HFFc6 (cell line): ENCODE measurements around the gene SRP9. TPM values are rescaled to one million over a fixed set of nuclear protein-coding genes. Genes with fewer than 3 reads are reported as not detected.

Experiments used
- DNase-seq: peaks from one replicate; pipeline ENCODE4 v3.0.0-alpha.2; 2018
- H3K27ac Mint-ChIP-seq: 2 replicates; pipeline ENCODE4 v1.8.0; 2020; ENCODE audit warnings: mild to moderate bottlenecking, mixed read lengths
- H3K27me3 Mint-ChIP-seq: 2 replicates; pipeline ENCODE4 v1.8.0; 2021; ENCODE audit warnings: mild to moderate bottlenecking, moderate library complexity, mixed read lengths; ENCODE audit not compliant: insufficient read depth
- H3K36me3 Mint-ChIP-seq: 2 replicates; pipeline ENCODE4 v1.8.0; 2021; ENCODE audit warnings: low read depth, mixed read lengths
- H3K4me1 Mint-ChIP-seq: 2 replicates; pipeline ENCODE4 v1.8.0; 2020; ENCODE audit warnings: low read depth, mixed read lengths
- H3K4me3 Mint-ChIP-seq: 2 replicates; pipeline ENCODE4 v1.8.0; 2020; ENCODE audit warnings: mild to moderate bottlenecking, moderate library complexity, mixed read lengths
- H3K9me3 Mint-ChIP-seq: 2 replicates; pipeline ENCODE4 v1.8.0; 2020; ENCODE audit warnings: mild to moderate bottlenecking, mixed read lengths
- long read RNA-seq: library from polyadenylated mRNA; unstranded; transcript quantifications from one replicate; pipeline ENCODE4 v2.0.0, GENCODE V29; 2019
- total RNA-seq, 6 experiments: library from RNA; stranded (reverse); fragmentation: NEBNext Ultra II Directional; extraction: Animal tissue kit (Norgen Biotek cat#: 25700); gene quantifications; 2 replicates in 1 of 6; 3 replicates in 5 of 6; pipeline ENCODE4 v1.2.3, GENCODE V29; 2021
- TF ChIP-seq, protein P1 (sequence below): fragments of 200-600 bp; sonication (generic); IDR thresholded peaks from 2 replicates; pipeline ENCODE4 v1.5.0; 2021; ENCODE audit warnings: antibody characterized with exemption, mild to moderate bottlenecking

SRP9 gene, protein sequence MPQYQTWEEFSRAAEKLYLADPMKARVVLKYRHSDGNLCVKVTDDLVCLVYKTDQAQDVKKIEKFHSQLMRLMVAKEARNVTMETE
- total RNA-seq = 100 to 1,000 TPM; 219 to 277 (median 246) TPM
- long read RNA-seq, transcript SRP9-201 (3 exons, 1,480 nt) = major isoform, 306 of 400 reads
- long read RNA-seq, transcript SRP9-203 (4 exons, 1,596 nt) = minor isoform, 59 of 400 reads
- long read RNA-seq, partial matches to known transcripts = 13 of 400 reads
- long read RNA-seq, other reads (novel, unspliced or antisense) = 22 of 400 reads

DNA sequence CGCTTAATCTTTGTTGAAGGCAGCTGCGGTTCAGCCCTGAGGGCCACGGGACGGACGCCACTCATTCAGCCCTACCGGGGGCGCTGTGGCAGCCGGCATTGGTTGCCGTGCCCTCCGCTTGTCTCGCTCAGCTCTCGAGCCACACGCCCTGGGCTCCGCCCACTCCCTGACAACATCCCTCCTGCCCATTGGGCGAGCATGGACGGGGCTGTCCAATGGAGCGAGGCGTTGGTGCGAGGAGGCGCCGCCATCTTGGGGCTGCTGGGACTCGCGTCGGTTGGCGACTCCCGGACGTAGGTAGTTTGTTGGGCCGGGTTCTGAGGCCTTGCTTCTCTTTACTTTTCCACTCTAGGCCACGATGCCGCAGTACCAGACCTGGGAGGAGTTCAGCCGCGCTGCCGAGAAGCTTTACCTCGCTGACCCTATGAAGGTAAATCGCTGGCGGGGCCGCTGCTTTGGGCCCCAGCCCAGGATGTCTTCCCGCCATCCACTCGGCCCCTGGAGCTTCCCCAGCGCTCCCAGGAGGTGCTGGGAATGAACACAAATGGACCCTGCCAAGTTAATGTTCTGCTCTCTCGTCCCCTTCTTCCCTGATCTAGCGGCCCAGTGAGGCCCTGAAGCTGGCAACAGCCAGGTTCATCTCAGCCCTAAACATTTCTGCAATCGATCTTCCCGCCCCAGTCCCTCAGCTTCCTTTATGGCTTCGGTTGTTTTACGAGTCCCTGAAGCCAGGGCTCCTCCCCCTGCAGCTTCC is at the start of gene SRP9:
SRP9 (plus strand) TSS at position 244 of the 754 bp plus-strand sequence; CDS start at position 359, 115 bp downstream.
- no peaks in the 10 kb centered on the region for H3K27me3 Mint-ChIP-seq
- H3K4me1 Mint-ChIP-seq = peaks cover 59% of the 10 kb centered on the region
- no peaks in the 10 kb centered on the region for H3K9me3 Mint-ChIP-seq
- H3K4me3 Mint-ChIP-seq = no peak within 1 kb of the TSS
- 0 out of 2 replicates have a peak, but pooled peaks cover 3% of the 10 kb centered on the region for H3K36me3 Mint-ChIP-seq
- TF ChIP-seq, protein P1, sequence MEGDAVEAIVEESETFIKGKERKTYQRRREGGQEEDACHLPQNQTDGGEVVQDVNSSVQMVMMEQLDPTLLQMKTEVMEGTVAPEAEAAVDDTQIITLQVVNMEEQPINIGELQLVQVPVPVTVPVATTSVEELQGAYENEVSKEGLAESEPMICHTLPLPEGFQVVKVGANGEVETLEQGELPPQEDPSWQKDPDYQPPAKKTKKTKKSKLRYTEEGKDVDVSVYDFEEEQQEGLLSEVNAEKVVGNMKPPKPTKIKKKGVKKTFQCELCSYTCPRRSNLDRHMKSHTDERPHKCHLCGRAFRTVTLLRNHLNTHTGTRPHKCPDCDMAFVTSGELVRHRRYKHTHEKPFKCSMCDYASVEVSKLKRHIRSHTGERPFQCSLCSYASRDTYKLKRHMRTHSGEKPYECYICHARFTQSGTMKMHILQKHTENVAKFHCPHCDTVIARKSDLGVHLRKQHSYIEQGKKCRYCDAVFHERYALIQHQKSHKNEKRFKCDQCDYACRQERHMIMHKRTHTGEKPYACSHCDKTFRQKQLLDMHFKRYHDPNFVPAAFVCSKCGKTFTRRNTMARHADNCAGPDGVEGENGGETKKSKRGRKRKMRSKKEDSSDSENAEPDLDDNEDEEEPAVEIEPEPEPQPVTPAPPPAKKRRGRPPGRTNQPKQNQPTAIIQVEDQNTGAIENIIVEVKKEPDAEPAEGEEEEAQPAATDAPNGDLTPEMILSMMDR = peak; percentile 90
- no peak within 1 kb of the TSS for H3K27ac Mint-ChIP-seq
- peak; percentile 98 for DNase-seq

DNA sequence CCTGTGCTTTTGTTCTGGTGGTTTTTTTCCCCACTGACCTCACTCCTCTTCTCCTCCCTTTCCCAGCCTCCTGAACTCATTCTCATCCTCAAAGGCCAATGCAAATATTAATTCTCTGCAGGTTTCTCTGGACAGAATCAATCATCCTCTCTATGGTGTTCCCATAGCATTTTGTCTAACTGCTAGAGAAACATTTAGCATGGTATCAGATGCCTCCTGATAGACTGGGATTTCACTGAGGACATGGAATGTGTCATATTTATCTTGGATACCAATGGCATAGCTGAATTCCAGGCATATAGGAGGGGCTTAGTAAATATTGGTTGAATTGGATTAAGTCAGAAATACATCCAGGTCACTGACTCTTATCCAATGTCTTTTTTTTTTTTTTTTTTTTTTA is 46.1 kb upstream of the SRP9 start:
- no peak overlapping the region for H3K4me3 Mint-ChIP-seq
- H3K36me3 Mint-ChIP-seq = no peaks in the 10 kb centered on the region
- H3K27ac Mint-ChIP-seq = no peak overlapping the region
- peaks cover 3% of the 10 kb centered on the region for H3K27me3 Mint-ChIP-seq
- peaks cover 15% of the 10 kb centered on the region for H3K4me1 Mint-ChIP-seq
- no peaks in the 10 kb centered on the region for H3K9me3 Mint-ChIP-seq
- no peak for DNase-seq
- TF ChIP-seq, protein P1 = no peak

DNA sequence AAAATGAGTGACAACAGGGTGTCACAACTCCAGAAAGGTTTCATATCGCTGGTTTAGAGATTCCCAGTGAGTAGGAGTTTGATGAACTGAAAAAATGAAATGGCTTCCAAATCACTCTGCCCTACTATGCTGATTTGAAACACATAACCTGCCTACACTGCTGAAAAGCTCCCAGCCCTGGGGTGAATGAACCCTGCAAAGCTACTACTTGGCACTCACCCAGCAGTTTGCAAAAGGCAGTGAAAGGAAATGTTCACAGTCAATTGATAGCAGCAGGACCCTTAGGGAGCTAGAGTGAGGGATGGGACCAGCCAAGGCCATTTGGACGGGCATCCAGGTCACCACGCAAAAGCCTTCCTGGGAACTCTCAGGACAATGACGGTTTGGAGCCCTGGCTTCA is 44.4 kb upstream of the SRP9 start:
- no peaks in the 10 kb centered on the region for H3K36me3 Mint-ChIP-seq
- no peak overlapping the region for H3K27ac Mint-ChIP-seq
- H3K9me3 Mint-ChIP-seq = no peaks in the 10 kb centered on the region
- H3K4me3 Mint-ChIP-seq = no peak overlapping the region
- peaks cover 3% of the 10 kb centered on the region for H3K27me3 Mint-ChIP-seq
- TF ChIP-seq, protein P1 = no peak
- peaks cover 28% of the 10 kb centered on the region for H3K4me1 Mint-ChIP-seq
- no peak for DNase-seq

DNA sequence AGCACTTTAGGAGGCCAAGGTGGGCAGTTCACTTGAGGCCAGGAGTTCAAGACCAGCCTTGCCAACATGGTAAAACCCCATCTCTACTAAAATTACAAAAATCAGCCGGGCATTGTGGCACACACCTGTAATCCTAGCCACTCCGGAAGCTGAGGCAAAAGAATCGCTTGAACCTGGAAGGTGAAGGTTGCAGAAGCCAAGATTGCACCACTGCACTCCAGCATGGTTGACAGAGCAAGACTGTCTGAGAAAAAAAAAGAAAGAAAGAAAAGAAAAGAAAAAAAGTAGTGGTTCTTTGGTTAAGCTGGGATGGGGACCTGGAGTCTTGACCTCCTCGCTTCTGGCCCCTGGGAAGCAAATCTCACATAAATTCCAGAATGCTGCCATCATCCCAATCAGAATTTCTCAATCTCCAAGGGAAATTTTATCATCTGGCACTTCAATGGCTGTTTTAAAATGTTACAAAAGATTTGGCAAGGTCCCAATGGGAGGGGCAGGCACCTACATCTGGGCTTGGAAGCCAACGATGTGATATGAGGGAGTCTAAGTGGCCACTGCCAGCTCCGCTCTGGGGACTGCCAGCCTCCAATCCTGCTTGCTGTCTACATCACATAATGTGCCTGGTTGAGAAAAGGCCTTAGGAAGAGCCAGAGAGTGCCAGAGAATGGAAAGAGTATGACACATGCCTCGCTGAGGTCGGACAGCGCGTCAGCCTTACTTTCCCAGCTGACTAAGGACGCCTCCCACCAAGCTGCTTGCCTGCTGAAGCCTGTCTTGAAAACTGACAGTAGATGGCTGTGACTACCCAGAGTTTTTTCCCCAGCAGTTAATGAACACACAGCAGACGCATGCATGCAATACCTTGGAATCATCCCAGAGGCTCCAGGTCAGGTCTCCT is 42.1 kb upstream of the SRP9 start:
- no peaks in the 10 kb centered on the region; the same call in 1 of the 2 replicates for H3K27me3 Mint-ChIP-seq
- DNase-seq = peak; percentile 94
- H3K9me3 Mint-ChIP-seq = no peaks in the 10 kb centered on the region
- peak overlapping the region; percentile 96 for H3K27ac Mint-ChIP-seq
- H3K4me3 Mint-ChIP-seq = peak overlapping the region; percentile 78
- no peaks in the 10 kb centered on the region for H3K36me3 Mint-ChIP-seq
- peaks cover 28% of the 10 kb centered on the region for H3K4me1 Mint-ChIP-seq
- TF ChIP-seq, protein P1 = peak; percentile 26; the same call in 1 of the 2 replicates

DNA sequence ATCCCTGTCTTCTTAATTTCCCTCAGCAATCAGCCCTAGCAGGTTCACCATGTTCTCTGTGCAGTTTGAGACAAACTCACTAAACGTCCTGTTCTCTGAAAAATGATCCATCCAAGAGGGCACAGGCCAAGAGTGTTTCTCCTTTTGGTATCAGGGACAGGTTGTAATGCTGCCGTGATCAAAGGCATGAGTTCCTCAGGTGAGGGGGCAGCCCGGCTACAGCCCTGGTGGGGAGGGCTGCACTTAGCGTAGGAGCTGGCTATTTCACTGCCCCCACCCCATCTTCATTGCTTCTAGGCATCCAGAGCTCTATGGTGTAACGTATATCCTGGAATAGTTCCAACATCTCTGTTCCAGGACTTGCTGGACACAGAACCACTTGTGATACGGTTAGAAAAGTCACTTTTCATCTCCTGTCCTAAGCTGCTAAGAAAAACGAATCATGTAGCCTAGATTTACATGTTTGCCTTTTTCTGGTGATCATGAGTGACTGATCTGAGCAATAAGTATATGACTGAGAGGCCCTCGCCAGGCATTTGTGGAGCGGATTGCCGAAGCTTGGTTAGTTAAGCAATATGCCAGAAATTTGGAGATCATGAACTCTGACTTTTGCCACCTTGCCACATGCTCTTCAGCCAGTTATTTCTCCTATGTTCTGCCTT is 41.1 kb upstream of the SRP9 start:
- Mint-ChIP-seq H3K4me3 (peak overlapping the region; percentile 78), H3K27me3 (no peaks in the 10 kb centered on the region), H3K27ac (peak overlapping the region; percentile 96), H3K36me3 (no peaks in the 10 kb centered on the region), H3K9me3 (no peaks in the 10 kb centered on the region), H3K4me1 (peaks cover 28% of the 10 kb centered on the region)
- DNase-seq = no peak
- TF ChIP-seq, protein P1 = no peak
